C1 segment of cervical spinal cord (tissue), 14 donors: ENCODE measurements around the gene CRYGS.
"Not testable (repeated sequence)": the region's sequence is repeated elsewhere in the genome, so short reads cannot be mapped to it uniquely, and the experiment has no call there.

Experiments used
- DNase-seq, 14 donors: peaks; one replicate each; lab custom pipeline; 2025; lab: John Stamatoyannopoulos, UW

The CRYGS gene

GRCh38 chr3:186544281-186544680 is at the start of gene CRYGS:
CRYGS (minus strand) TSS chr3:186544380; CDS start chr3:186544326, 54 bp downstream.
- DNase-seq: no peak

- no peak for DNase-seq
Observed at GRCh38 chr3:186593862-186594261, 49.7 kb upstream of the CRYGS start.

- DNase-seq: no peak
Observed at GRCh38 chr3:186592682-186593081, 48.5 kb upstream of the CRYGS start.

GRCh38 chr3:186590580-186591295 is 46.6 kb upstream of the CRYGS start:
- no peak for DNase-seq

GRCh38 chr3:186589856-186590579 is 45.8 kb upstream of the CRYGS start:
- no peak for DNase-seq

GRCh38 chr3:186589121-186589520 is 44.9 kb upstream of the CRYGS start:
- no peak for DNase-seq

- DNase-seq: no peak
Observed at GRCh38 chr3:186588632-186589031, 44.5 kb upstream of the CRYGS start.

GRCh38 chr3:186587183-186587582 is 43.0 kb upstream of the CRYGS start:
- no peak for DNase-seq

- not testable (repeated sequence) for DNase-seq
Observed at GRCh38 chr3:186586245-186586644, 42.1 kb upstream of the CRYGS start.

GRCh38 chr3:186583831-186584230 is 39.7 kb upstream of the CRYGS start:
- DNase-seq: no peak

- no peak for DNase-seq
Observed at GRCh38 chr3:186582541-186582940, 38.4 kb upstream of the CRYGS start.

- DNase-seq: no peak
Observed at GRCh38 chr3:186580785-186581184, 36.6 kb upstream of the CRYGS start.

- no peak for DNase-seq
Observed at GRCh38 chr3:186577521-186577920, 33.3 kb upstream of the CRYGS start.

GRCh38 chr3:186571644-186572013 is 27.4 kb upstream of the CRYGS start:
- DNase-seq: no peak

GRCh38 chr3:186570941-186571643 is 26.9 kb upstream of the CRYGS start:
- DNase-seq: no peak

GRCh38 chr3:186570096-186570940 is 26.1 kb upstream of the CRYGS start, which contains the start of gene DNAJB11:
DNAJB11 (plus strand) TSS chr3:186570720; CDS start chr3:186570898, 178 bp downstream.
- peak; percentile 90 to 100 (median 98) for DNase-seq

- DNase-seq: no peak
Observed at GRCh38 chr3:186569779-186570095, 25.6 kb upstream of the CRYGS start.

GRCh38 chr3:186569361-186569760 is 25.2 kb upstream of the CRYGS start:
- DNase-seq: not testable (repeated sequence)

GRCh38 chr3:186567072-186567921 is 23.1 kb upstream of the CRYGS start, which contains the start of gene TBCCD1:
TBCCD1 (minus strand) TSS chr3:186567339; CDS start chr3:186564329, 3,010 bp downstream.
- DNase-seq: peak; percentile 9 to 94 (median 88)

- no peak for DNase-seq
Observed at GRCh38 chr3:186566772-186567071, 22.5 kb upstream of the CRYGS start.

- no peak for DNase-seq
Observed at GRCh38 chr3:186564586-186564985, 20.4 kb upstream of the CRYGS start.
